CD4-positive, alpha-beta T cell treated with Interferon alpha-2 for 1 hour (primary cell): ENCODE results near the gene BMP8A.

ENCODE experiments used
- DNase-seq, 2 donors: peaks; one replicate each; pipeline ENCODE4 v3.0.0-alpha.2; 2020 to 2022

Gene BMP8A

DNA sequence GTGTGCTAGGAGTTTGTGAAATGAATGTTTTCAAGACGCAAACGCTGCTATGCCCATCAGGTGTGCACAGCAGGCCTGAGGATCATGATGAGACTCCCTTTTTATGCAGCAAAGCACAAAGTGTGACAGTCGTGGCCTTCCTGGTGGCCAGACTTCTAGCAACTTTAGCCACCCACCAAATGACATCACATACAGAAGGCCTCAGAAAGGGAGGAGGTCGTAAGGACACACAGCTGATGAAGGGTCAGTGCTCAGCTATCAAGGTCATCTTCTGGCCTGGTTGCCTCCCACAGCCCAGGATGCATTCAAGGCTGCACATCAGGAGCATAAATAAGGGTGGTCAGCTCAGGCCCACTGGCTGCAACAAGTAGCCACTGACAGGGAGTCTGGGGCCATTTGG is 36.6 kb downstream of the BMP8A start:
- no peak for DNase-seq

GRCh38 chr1:39529901-39530535 is 38.6 kb downstream of the BMP8A start:
- DNase-seq, result no peak

DNA sequence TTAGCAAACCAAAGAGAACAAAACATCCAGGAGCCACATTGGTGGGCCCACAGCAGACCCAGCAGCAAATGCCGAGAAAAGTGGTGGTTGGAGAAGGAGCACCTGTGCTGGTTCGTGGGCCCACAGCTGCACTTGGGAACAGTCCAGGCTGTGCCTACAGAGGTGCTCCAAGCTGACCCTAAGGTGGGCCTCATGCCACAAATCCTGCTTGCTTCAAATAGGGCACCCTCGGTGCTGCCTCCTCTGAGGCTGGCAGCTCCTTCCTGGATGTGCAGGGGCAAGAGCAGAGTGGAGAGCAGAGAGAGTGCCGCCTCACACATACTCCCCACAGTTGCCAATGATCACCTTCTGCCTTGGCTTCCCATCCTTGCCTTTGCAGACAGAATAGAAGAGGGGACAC is 40.1 kb downstream of the BMP8A start:
- DNase-seq, result no peak

GRCh38 chr1:39533442-39533841 is 42.0 kb downstream of the BMP8A start:
- DNase-seq, result no peak

- no peak for DNase-seq
These were observed 47.3 kb downstream of the BMP8A start for GRCh38 chr1:39538531-39539251.

DNA sequence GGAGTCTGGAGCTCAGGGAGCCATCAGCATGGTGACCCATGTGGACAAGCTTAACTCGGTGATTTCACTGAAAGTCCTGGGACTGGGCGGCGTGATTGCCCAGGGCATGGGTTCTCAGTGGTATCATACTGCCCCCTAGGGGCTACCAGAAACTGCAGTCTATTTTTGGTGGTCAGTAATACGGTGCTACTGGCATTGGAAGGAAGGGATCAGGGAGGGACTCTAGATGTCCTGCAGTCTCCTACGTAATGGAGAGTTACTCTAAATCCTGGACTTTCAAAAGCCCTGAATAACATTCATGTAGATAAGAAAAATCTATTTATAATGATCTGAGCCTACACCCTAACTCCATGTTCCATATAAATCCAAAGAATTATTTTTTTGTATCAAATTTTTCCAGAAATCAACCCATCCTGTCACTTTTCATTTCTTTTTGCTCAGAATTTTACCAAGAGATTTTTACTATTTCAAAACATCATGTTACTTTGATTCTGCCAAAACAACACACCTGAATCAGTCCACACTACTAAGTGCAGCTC is 47.9 kb downstream of the BMP8A start:
- DNase-seq, result peak; percentile 55 to 68

- peak; percentile 33 to 75 for DNase-seq
These were observed 49.1 kb downstream of the BMP8A start for GRCh38 chr1:39540504-39541031.

- DNase-seq, result no peak
These were observed 51.5 kb downstream of the BMP8A start for GRCh38 chr1:39542924-39543323.

- DNase-seq, result no peak
These were observed 52.9 kb downstream of the BMP8A start for GRCh38 chr1:39544327-39544726.

- no peak for DNase-seq
These were observed 54.1 kb downstream of the BMP8A start for GRCh38 chr1:39545531-39545930.

DNA sequence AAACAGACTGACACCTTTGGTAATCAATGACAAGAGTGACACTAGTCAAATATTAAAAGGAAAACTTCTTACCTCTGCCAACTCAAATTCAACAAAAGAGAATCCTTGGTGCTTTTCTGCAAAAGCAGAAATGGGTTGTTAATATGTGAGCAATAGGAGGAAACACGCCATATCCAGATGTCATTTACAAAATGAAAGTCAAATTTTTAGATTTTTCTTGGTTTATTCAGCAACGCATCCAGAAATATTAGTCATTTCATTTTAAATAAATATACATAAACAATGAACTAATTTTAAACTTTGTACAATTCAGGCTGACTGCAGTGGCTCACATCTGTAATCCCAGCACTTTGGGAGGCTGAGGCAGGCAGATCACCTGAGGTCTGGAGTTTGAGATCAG is 62.8 kb downstream of the BMP8A start:
- DNase-seq, result no peak

- DNase-seq, result no peak
These were observed 69.8 kb downstream of the BMP8A start for GRCh38 chr1:39561279-39561678.

- DNase-seq, result no peak
These were observed 71.5 kb downstream of the BMP8A start for GRCh38 chr1:39562886-39563285.

DNA sequence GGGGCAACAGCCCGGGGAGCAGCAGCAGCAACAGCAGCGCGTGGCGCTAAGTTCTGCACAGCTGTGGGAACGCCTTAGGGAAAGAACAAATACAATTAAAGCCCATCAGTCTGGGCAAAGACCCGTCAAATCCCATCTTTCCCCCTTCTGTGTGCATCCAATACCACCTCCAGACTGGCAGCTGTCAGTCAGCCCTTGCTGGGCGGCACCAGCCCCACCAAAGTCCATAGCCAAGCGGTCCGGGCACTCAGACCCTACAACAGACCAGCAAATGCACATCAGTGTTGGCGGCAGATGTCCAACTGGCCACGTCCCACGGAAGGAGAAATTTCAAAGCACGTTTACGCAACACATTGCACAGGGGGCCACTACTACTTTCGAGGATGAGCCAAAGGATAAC is 72.2 kb downstream of the BMP8A start:
- no peak for DNase-seq

DNA sequence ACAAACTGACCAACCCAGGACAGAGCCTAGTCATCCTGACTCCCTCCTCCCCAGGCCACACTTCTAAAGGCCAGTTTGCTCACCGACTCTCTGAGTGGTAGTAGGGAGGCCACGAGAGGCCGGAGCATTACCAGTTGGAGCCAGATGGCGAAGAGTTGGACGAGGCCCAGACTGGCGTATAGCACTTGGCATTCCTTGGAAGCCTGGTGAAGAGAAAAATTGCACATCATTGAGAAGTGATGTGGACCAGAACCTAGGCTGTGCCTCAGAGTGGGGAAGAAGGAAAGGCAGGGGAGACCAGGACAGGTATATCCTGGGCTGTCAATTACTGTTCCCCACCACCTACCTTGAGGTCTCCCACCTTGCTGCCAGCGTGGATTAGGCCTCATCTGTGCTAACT is 72.9 kb downstream of the BMP8A start:
- DNase-seq, result no peak

GRCh38 chr1:39564941-39565340 is 73.5 kb downstream of the BMP8A start:
- DNase-seq, result no peak

DNA sequence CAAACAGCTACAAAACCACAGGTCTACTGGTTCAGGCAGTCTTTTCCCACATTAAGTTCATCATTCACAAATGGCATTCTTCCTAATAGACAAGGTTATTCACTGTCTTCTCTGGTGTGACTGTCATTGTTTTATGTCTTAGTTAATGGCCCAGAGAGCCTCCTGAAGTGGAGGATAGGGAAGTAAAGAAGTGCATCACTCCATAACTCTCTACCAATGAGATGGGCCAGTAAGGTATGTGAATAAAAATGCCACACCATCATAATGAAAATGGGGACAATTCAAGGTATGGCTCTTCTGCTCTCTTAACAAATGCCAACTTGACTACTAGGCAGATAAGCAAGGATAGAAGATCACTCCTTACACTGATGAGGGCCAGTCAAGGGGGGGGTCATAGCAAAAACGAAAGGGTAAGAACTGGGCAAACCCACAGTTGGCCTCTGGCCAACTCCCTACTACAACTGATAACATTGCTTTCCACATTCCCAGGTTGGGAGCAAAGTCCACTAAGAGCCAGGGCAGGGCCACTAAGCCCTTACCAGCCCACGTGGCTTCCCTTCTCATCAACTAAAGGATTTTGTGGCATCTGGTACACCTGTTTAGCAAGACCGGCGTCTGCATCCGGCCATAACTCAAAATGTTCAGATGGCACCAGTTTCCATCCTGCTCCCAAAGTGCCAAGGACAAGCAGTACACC is 75.2 kb downstream of the BMP8A start:
- no peak for DNase-seq

- no peak for DNase-seq
These were observed 75.9 kb downstream of the BMP8A start for GRCh38 chr1:39567302-39567701.

GRCh38 chr1:39568208-39568607 is 76.8 kb downstream of the BMP8A start:
- DNase-seq, result no peak

- no peak for DNase-seq
These were observed 77.6 kb downstream of the BMP8A start for GRCh38 chr1:39569034-39569433.

DNA sequence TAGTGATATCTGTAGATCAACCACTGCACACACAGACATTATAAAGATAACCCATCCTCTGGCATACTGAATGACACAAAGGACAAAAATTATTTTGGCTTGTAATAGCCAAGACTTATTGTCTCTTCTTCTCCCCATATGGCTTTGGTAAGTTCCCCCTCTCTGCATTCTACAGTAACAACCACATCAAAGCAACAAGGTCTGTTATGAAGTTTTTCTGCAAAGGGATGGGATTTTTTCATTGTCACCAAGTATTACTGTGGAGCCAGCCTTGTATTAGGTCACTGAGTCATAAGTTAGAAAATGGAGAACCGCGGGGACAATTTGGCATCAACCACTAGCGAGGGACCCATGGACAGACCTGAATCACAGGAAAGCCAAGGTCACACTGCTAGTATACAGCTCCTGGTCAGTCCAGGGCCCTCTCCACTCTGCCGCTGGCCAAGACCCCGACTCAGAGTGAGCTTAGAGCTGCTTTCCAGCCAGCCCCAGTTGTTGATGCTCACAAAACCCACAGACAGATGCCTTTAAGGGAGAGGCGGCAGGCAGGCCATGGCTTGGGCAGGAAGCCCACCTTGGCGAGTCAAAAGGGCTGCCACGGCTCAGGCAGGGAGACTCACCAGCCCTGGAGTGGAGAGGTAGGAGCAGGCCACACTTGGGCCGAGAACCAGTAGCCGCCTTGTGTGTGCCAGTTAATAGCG is 79.2 kb downstream of the BMP8A start:
- no peak for DNase-seq

DNA sequence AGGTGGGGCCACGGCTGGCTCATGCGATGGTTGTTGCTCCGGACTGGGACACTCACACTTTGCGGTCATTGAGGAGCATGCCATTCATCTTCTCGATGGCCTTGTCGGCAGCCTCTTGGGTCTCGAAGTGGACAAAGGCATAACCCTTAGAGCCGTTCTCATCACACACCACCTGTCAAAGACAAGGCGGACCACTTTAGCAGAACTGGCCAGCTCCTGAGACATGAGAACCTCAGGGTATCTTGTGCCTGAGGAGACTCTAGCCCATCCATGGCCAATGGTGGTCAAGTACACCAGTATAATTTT is 79.7 kb downstream of the BMP8A start:
- DNase-seq, result no peak

- no peak for DNase-seq
These were observed 81.1 kb downstream of the BMP8A start for GRCh38 chr1:39572379-39573096.
